GM19463 (cell line): ENCODE results near the gene SERPINA6.
"Not testable (repeated sequence)": the region's sequence is repeated elsewhere in the genome, so short reads cannot be mapped to it uniquely, and the experiment has no call there.

ENCODE experiments used
- ATAC-seq: cut with Tn5 transposase; IDR thresholded peaks from one replicate; pipeline ENCODE4 v1.9.1; 2021; ENCODE audit warnings: mild to moderate bottlenecking, moderate library complexity; ENCODE audit not compliant: unreplicated experiment

The SERPINA6 gene

GRCh38 chr14:94322648-94323570 lies at the start of gene SERPINA6:
Gene SERPINA6 (minus strand): TSS chr14:94323336. CDS start chr14:94314648, 8,688 bp downstream.
- ATAC-seq, result no peak

- no peak for ATAC-seq
Observed at GRCh38 chr14:94372021-94372605, 49.0 kb upstream of the SERPINA6 start.

GRCh38 chr14:94370524-94370910 lies 47.4 kb upstream of the SERPINA6 start:
- ATAC-seq, result no peak

GRCh38 chr14:94369766-94370523 lies 46.8 kb upstream of the SERPINA6 start:
- ATAC-seq, result not testable (repeated sequence)

- ATAC-seq, result no peak
Observed at GRCh38 chr14:94368956-94369355, 45.8 kb upstream of the SERPINA6 start.

- ATAC-seq, result no peak
Observed at GRCh38 chr14:94368243-94368590, 45.1 kb upstream of the SERPINA6 start.

- ATAC-seq, result no peak
Observed at GRCh38 chr14:94367347-94368242, 44.5 kb upstream of the SERPINA6 start.

- ATAC-seq, result no peak
Observed at GRCh38 chr14:94366146-94366915, 43.2 kb upstream of the SERPINA6 start, which contains the start of gene SERPINA2. Gene SERPINA2 (minus strand): TSS chr14:94366698.

- ATAC-seq, result no peak
Observed at GRCh38 chr14:94365624-94366023, 42.5 kb upstream of the SERPINA6 start.

GRCh38 chr14:94364964-94365363 lies 41.8 kb upstream of the SERPINA6 start:
- no peak for ATAC-seq

- ATAC-seq, result no peak
Observed at GRCh38 chr14:94364037-94364436, 40.9 kb upstream of the SERPINA6 start.

- no peak for ATAC-seq
Observed at GRCh38 chr14:94363151-94363624, 40.1 kb upstream of the SERPINA6 start.

GRCh38 chr14:94362614-94363133 lies 39.5 kb upstream of the SERPINA6 start:
- ATAC-seq, result no peak

- no peak for ATAC-seq
Observed at GRCh38 chr14:94361682-94362081, 38.5 kb upstream of the SERPINA6 start.

- no peak for ATAC-seq
Observed at GRCh38 chr14:94360945-94361565, 37.9 kb upstream of the SERPINA6 start.

GRCh38 chr14:94357166-94357565 lies 34.0 kb upstream of the SERPINA6 start:
- no peak for ATAC-seq

GRCh38 chr14:94356379-94357056 lies 33.4 kb upstream of the SERPINA6 start:
- ATAC-seq, result no peak

GRCh38 chr14:94355191-94355794 lies 32.2 kb upstream of the SERPINA6 start:
- no peak for ATAC-seq
